ENCODE measurements around the gene B4GALT3. TPM values are rescaled to one million over a fixed set of nuclear protein-coding genes. Genes with fewer than 3 reads are reported as not detected.

The B4GALT3 gene
- total and polyA plus RNA-seq, 9 of the 15 experiments (the other 6 are each of a cell fraction or from before 2014, with no cell fraction given) = 31.2 to 103 (median 46.1) TPM

DNA sequence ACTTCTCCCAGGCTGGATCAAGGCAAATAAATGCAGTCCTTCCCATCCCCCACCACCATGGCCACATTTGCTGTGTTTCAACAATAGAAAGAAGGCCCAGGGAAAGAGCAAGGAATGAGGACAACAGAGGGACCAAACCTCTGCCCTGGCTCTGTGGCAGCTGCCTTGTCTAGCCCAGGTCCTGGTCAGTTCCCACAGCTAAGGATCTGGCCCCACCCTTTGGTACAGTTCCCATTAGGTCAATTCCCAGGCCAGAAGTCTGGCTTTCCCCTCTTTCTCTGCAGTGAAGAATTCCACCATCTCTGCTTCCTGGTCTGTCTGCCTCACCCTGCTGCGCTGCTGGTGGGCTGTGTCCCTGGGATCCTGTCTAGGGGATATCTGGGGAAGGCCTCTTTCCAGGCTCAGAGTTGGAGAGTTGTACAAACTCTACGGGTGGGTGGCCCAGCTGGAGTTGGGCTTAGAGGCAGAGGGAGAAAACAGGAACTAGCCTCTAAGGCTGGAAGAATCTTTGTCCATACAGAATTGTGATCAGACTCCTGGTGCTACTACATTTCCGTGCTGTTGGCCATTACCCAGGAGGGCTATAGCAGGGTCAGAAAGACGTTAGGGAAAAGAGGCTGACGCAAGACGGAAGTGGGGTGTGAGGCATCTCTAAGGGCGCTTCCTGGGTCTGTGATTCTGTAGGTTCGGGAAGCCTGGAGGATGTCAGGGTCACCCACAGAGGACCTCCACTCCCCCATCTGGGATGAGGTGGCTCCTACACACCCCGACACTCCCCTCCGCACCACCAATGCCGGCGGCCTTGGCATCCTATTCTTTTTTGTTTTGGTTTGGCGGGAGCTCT, 23.9 kb upstream of the B4GALT3 start (continued):
- TF ChIP-seq, protein P1, sequence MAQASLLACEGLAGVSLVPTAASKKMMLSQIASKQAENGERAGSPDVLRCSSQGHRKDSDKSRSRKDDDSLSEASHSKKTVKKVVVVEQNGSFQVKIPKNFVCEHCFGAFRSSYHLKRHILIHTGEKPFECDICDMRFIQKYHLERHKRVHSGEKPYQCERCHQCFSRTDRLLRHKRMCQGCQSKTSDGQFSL (CRISPR knock-in tag; IDR thresholded peaks at IDR 0.05) = peak; percentile 24
- TF ChIP-seq, protein P1 (tag; IDR thresholded peaks at IDR 0.05) = peak in 1 of 2 experiments; percentile 48; a peak in 2 of 4 replicates
- TF ChIP-seq ZNF75A (CRISPR knock-in tag; IDR thresholded peaks at IDR 0.05) = no peak
- TF ChIP-seq SMARCA5 (IDR thresholded peaks at IDR 0.05) = no peak
- TF ChIP-seq HDAC6 (IDR thresholded peaks at IDR 0.05; ENCODE audit: low read depth, low read length) = no peak
- TF ChIP-seq CEBPB (tag; IDR thresholded peaks at IDR 0.05) = no peak
- TF ChIP-seq ZNF197 (CRISPR knock-in tag; IDR thresholded peaks at IDR 0.05; ENCODE audit: low read depth) = peak; percentile 60; the same call in 1 of the 2 replicates
- 0 out of 2 replicates have a peak, but pooled peaks have one; percentile 33 for TF ChIP-seq ZNF644 (tag; IDR thresholded peaks at IDR 0.05; ENCODE audit: low read depth)
- no peak for TF ChIP-seq SMAD2 (IDR thresholded peaks at IDR 0.05; ENCODE audit: low read depth, low read length)
- TF ChIP-seq MYC (IDR thresholded peaks at IDR 0.05; ENCODE audit: low read depth, low read length) = no peak
- TF ChIP-seq MYC (CRISPR knock-in tag; IDR thresholded peaks at IDR 0.05; ENCODE audit: borderline replicate concordance, low read depth) = peak; percentile 44; the same call in 1 of the 2 replicates
- 0 out of 2 replicates have a peak, but pooled peaks have one; percentile 3 for TF ChIP-seq ZNF239 (CRISPR knock-in tag; IDR thresholded peaks at IDR 0.05)
- TF ChIP-seq JUND (IDR thresholded peaks at IDR 0.05; ENCODE audit: borderline replicate concordance, low read depth, low read length) = 0 out of 2 replicates have a peak, but pooled peaks have one; percentile 1
- no peak; the same call in 2 of the 3 replicates for TF ChIP-seq JUND (tag; IDR thresholded peaks at IDR 0.05; ENCODE audit: borderline replicate concordance, low read depth, low read length)
- TF ChIP-seq, protein P2, sequence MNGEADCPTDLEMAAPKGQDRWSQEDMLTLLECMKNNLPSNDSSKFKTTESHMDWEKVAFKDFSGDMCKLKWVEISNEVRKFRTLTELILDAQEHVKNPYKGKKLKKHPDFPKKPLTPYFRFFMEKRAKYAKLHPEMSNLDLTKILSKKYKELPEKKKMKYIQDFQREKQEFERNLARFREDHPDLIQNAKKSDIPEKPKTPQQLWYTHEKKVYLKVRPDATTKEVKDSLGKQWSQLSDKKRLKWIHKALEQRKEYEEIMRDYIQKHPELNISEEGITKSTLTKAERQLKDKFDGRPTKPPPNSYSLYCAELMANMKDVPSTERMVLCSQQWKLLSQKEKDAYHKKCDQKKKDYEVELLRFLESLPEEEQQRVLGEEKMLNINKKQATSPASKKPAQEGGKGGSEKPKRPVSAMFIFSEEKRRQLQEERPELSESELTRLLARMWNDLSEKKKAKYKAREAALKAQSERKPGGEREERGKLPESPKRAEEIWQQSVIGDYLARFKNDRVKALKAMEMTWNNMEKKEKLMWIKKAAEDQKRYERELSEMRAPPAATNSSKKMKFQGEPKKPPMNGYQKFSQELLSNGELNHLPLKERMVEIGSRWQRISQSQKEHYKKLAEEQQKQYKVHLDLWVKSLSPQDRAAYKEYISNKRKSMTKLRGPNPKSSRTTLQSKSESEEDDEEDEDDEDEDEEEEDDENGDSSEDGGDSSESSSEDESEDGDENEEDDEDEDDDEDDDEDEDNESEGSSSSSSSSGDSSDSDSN (IDR thresholded peaks at IDR 0.05; ENCODE audit: borderline replicate concordance in 1 of 2, low read depth in 2 of 2, low read length in 2 of 2) = 0 out of 4 replicates have a peak, but pooled peaks of 1 of the 2 experiments have one; percentile 14
- peak; percentile 53; the same call in 1 of the 2 replicates for TF ChIP-seq CEBPG (CRISPR knock-in tag; IDR thresholded peaks at IDR 0.05)
- TF ChIP-seq CEBPG (tag; conservative IDR thresholded peaks at IDR 0.05 in 1 of 2, IDR thresholded peaks at IDR 0.05 in 1 of 2) = peak in 1 of 2 experiments; percentile 68; a peak in 1 of 4 replicates
- TF ChIP-seq FOXA3 (CRISPR knock-in tag; conservative IDR thresholded peaks at IDR 0.05 in 1 of 2, IDR thresholded peaks at IDR 0.05 in 1 of 2) = no peak
- TF ChIP-seq, protein P3, sequence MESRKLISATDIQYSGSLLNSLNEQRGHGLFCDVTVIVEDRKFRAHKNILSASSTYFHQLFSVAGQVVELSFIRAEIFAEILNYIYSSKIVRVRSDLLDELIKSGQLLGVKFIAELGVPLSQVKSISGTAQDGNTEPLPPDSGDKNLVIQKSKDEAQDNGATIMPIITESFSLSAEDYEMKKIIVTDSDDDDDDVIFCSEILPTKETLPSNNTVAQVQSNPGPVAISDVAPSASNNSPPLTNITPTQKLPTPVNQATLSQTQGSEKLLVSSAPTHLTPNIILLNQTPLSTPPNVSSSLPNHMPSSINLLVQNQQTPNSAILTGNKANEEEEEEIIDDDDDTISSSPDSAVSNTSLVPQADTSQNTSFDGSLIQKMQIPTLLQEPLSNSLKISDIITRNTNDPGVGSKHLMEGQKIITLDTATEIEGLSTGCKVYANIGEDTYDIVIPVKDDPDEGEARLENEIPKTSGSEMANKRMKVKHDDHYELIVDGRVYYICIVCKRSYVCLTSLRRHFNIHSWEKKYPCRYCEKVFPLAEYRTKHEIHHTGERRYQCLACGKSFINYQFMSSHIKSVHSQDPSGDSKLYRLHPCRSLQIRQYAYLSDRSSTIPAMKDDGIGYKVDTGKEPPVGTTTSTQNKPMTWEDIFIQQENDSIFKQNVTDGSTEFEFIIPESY (CRISPR knock-in tag; IDR thresholded peaks at IDR 0.05) = peak; percentile 45; the same call in 1 of the 2 replicates
- TF ChIP-seq JUN (IDR thresholded peaks at IDR 0.05; ENCODE audit: borderline replicate concordance, low read depth, low read length) = no peak
- TF ChIP-seq JUN (CRISPR knock-in tag; IDR thresholded peaks at IDR 0.05; ENCODE audit: borderline replicate concordance) = 0 out of 2 replicates have a peak, but pooled peaks have one; percentile 22
- TF ChIP-seq MBD2 (IDR thresholded peaks at IDR 0.05; ENCODE audit: borderline replicate concordance, low read depth) = no peak

Data from K562 (cell line).